Glutamatergic neuron (in vitro differentiated cells): ENCODE measurements around the gene RAPGEF2. TPM values are rescaled to one million over a fixed set of nuclear protein-coding genes. Genes with fewer than 3 reads are reported as not detected.
A peak's percentile ranks its signal among the peaks of the same experiment; 100 is the strongest.

Source experiments
- DNase-seq: peaks from one replicate; pipeline ENCODE4 v3.0.0; 2022
- H3K27ac Mint-ChIP-seq: one replicate; pipeline ENCODE4 v1.8.0; 2020; ENCODE audit warnings: mild to moderate bottlenecking, mixed read lengths, inconsistent platforms; ENCODE audit not compliant: unreplicated experiment
- H3K27me3 Mint-ChIP-seq: one replicate; pipeline ENCODE4 v1.8.0; 2020; ENCODE audit warnings: mild to moderate bottlenecking, moderate library complexity, mixed read lengths, inconsistent platforms; ENCODE audit not compliant: unreplicated experiment
- H3K36me3 Mint-ChIP-seq: one replicate; pipeline ENCODE4 v1.8.0; 2020; ENCODE audit warnings: mild to moderate bottlenecking, mixed read lengths, inconsistent platforms; ENCODE audit not compliant: unreplicated experiment
- H3K4me1 Mint-ChIP-seq: one replicate; pipeline ENCODE4 v1.8.0; 2020; ENCODE audit warnings: mild to moderate bottlenecking, low read depth, mixed read lengths, inconsistent platforms; ENCODE audit not compliant: unreplicated experiment
- H3K4me3 Mint-ChIP-seq: one replicate; pipeline ENCODE4 v1.8.0; 2020; ENCODE audit warnings: mild to moderate bottlenecking, mixed read lengths, inconsistent platforms; ENCODE audit not compliant: unreplicated experiment
- H3K9me3 Mint-ChIP-seq: one replicate; pipeline ENCODE4 v1.8.0; 2020; ENCODE audit warnings: mild to moderate bottlenecking, moderate library complexity, mixed read lengths, inconsistent platforms; ENCODE audit not compliant: unreplicated experiment
- CTCF ChIP-seq: fragments of 200-600 bp; sonication (generic); IDR thresholded peaks from one replicate; pipeline ENCODE4 v1.5.0; 2021; ENCODE audit not compliant: partially characterized antibody, unreplicated experiment
- total RNA-seq: library from RNA; stranded (reverse); fragmentation: NEBNext Ultra II Directional; extraction: Animal tissue kit (Norgen Biotek cat#: 25700); gene quantifications from one replicate; pipeline ENCODE4 v1.2.1, GENCODE V29; 2021; ENCODE audit not compliant: unreplicated experiment

Gene RAPGEF2
- total RNA-seq, 1 donor from 2014 or later = 58.4 TPM

GRCh38 chr4:159353422-159354116 lies 250.7 kb downstream of the RAPGEF2 start:
- H3K4me3 Mint-ChIP-seq = no peak overlapping the region
- peaks cover 2% of the 10 kb centered on the region for H3K27me3 Mint-ChIP-seq
- no peak for TF ChIP-seq CTCF
- peaks cover 9% of the 10 kb centered on the region for H3K36me3 Mint-ChIP-seq
- DNase-seq = no peak
- H3K27ac Mint-ChIP-seq = no peak overlapping the region
- H3K9me3 Mint-ChIP-seq = peaks cover 1% of the 10 kb centered on the region
- H3K4me1 Mint-ChIP-seq = no peaks in the 10 kb centered on the region

GRCh38 chr4:159355466-159355865 lies 252.6 kb downstream of the RAPGEF2 start:
- H3K27me3 Mint-ChIP-seq = peaks cover 2% of the 10 kb centered on the region
- no peak for TF ChIP-seq CTCF
- H3K36me3 Mint-ChIP-seq = peaks cover 9% of the 10 kb centered on the region
- H3K4me1 Mint-ChIP-seq = no peaks in the 10 kb centered on the region
- no peak overlapping the region for H3K27ac Mint-ChIP-seq
- peaks cover 9% of the 10 kb centered on the region for H3K9me3 Mint-ChIP-seq
- H3K4me3 Mint-ChIP-seq = no peak overlapping the region
- no peak for DNase-seq

- H3K27me3 Mint-ChIP-seq = peaks cover 2% of the 10 kb centered on the region
- H3K9me3 Mint-ChIP-seq = peaks cover 9% of the 10 kb centered on the region
- H3K4me1 Mint-ChIP-seq = no peaks in the 10 kb centered on the region
- H3K27ac Mint-ChIP-seq = peak overlapping the region; percentile 62
- no peak for DNase-seq
- H3K36me3 Mint-ChIP-seq = peaks cover 5% of the 10 kb centered on the region
- TF ChIP-seq CTCF = no peak
- no peak overlapping the region for H3K4me3 Mint-ChIP-seq
These were observed 254.5 kb downstream of the RAPGEF2 start for GRCh38 chr4:159357350-159357749.

- no peak overlapping the region for H3K27ac Mint-ChIP-seq
- peaks cover 7% of the 10 kb centered on the region for H3K36me3 Mint-ChIP-seq
- no peak for TF ChIP-seq CTCF
- H3K4me1 Mint-ChIP-seq = no peaks in the 10 kb centered on the region
- DNase-seq = no peak
- H3K9me3 Mint-ChIP-seq = peaks cover 9% of the 10 kb centered on the region
- no peak overlapping the region for H3K4me3 Mint-ChIP-seq
- H3K27me3 Mint-ChIP-seq = peaks cover 2% of the 10 kb centered on the region
These were observed 255.3 kb downstream of the RAPGEF2 start for GRCh38 chr4:159358226-159358625.

GRCh38 chr4:159360549-159360948 lies 257.7 kb downstream of the RAPGEF2 start:
- H3K4me1 Mint-ChIP-seq = no peaks in the 10 kb centered on the region
- no peak for DNase-seq
- no peaks in the 10 kb centered on the region for H3K27me3 Mint-ChIP-seq
- no peak overlapping the region for H3K4me3 Mint-ChIP-seq
- TF ChIP-seq CTCF = no peak
- peaks cover 12% of the 10 kb centered on the region for H3K36me3 Mint-ChIP-seq
- no peak overlapping the region for H3K27ac Mint-ChIP-seq
- peaks cover 10% of the 10 kb centered on the region for H3K9me3 Mint-ChIP-seq
